ENCODE measurements around the gene CEACAM6. TPM values are rescaled to one million over a fixed set of nuclear protein-coding genes. Genes with fewer than 3 reads are reported as not detected.
"Not testable (repeated sequence)": the region's sequence is repeated elsewhere in the genome, so short reads cannot be mapped to it uniquely, and the experiment has no call there.

CEACAM6 gene
- total RNA-seq, 1 donor from 2014 or later, result 0.20 TPM

DNA sequence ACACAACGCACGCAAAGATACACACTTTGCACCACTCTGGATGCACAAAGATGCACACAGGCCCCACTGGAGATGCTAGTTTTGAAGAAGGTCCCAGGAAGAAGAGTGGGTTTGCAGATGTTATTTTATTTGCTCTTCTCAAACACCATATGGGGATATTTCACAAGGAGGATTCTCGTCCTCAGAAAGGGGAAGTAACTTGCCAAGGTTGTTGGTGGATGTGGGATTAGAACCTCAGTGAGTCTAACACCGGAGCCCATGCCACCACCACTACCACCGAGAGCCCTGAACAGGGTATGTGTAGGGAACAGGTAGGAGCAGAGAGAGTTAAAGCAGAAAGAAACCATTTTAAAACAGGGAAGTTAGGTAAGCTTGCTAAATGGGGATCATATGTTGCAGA lies 9.6 kb upstream of the CEACAM6 start:
- Mint-ChIP-seq H3K4me3 (ENCODE audit: unreplicated experiment) (no peak overlapping the region), H3K4me1 (ENCODE audit: low read depth, unreplicated experiment) (no peaks in the 10 kb centered on the region), H3K36me3 (ENCODE audit: unreplicated experiment) (no peaks in the 10 kb centered on the region)

DNA sequence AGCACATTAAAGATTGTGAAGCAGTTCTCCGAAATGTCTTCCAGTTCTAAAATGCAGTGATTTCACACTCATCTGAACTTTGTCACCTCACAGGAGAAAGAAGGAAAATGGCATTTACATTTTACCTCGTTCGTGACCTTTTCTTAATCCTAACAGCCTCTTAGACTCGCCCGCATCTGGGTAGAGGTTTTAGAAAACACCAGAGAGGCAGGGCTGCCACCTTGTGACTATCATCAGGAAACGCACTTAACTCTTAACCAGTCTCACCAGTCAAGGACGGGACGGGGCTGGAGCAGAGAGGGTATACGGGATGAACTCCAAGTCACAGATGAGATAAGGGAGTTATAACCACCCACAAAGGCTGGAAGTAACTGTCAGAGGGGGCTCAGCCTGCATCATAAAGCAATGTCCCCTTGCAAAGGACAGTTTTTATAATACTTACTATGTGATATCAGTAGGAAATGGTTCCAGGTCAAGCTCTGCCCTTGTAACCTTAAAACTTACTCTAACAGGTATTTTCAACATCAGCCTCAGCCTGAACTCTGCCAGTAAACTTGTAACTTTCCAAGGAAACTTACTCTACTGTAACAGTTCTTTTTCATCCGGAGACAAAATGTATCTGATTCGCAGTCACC lies 8.6 kb upstream of the CEACAM6 start:
- peak; percentile 41 for DNase-seq
- peaks cover 7% of the 10 kb centered on the region for H3K27me3 Mint-ChIP-seq (ENCODE audit: unreplicated experiment)
- peaks cover 2% of the 10 kb centered on the region for H3K9me3 Mint-ChIP-seq (ENCODE audit: unreplicated experiment)

More for the DNA sequence above, 9.6 kb upstream of the CEACAM6 start:
- no peak overlapping the region for H3K27ac Mint-ChIP-seq (ENCODE audit: unreplicated experiment)
- TF ChIP-seq, protein P1, sequence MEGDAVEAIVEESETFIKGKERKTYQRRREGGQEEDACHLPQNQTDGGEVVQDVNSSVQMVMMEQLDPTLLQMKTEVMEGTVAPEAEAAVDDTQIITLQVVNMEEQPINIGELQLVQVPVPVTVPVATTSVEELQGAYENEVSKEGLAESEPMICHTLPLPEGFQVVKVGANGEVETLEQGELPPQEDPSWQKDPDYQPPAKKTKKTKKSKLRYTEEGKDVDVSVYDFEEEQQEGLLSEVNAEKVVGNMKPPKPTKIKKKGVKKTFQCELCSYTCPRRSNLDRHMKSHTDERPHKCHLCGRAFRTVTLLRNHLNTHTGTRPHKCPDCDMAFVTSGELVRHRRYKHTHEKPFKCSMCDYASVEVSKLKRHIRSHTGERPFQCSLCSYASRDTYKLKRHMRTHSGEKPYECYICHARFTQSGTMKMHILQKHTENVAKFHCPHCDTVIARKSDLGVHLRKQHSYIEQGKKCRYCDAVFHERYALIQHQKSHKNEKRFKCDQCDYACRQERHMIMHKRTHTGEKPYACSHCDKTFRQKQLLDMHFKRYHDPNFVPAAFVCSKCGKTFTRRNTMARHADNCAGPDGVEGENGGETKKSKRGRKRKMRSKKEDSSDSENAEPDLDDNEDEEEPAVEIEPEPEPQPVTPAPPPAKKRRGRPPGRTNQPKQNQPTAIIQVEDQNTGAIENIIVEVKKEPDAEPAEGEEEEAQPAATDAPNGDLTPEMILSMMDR (IDR thresholded peaks at IDR 0.05; ENCODE audit: partially characterized antibody, unreplicated experiment), result no peak
- H3K27me3 Mint-ChIP-seq (ENCODE audit: unreplicated experiment), result peaks cover 7% of the 10 kb centered on the region
- H3K9me3 Mint-ChIP-seq (ENCODE audit: unreplicated experiment), result peaks cover 2% of the 10 kb centered on the region
- DNase-seq, result no peak

DNA sequence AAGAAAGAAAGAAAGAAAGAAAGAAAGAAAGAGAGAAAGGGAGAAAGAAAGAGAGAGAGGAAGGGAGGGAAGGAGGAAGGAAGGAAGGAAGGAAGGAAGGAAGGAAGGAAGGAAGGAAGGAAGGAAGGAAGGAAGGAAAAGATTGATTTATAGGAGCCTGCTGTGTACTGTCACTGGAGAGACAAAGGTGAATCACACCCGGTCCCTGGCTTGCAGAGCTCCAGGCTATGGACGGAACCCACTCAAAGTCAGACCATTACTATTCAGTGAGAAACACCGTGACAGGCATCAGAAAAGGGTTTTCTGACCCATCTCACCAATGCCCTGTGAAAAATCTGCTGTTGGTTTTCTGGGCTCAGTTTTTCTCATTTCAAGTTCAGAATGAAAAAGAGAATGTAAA lies 7.3 kb upstream of the CEACAM6 start:
- peaks cover 2% of the 10 kb centered on the region for H3K9me3 Mint-ChIP-seq (ENCODE audit: unreplicated experiment)
- no peak overlapping the region for H3K4me3 Mint-ChIP-seq (ENCODE audit: unreplicated experiment)
- peaks cover 7% of the 10 kb centered on the region for H3K27me3 Mint-ChIP-seq (ENCODE audit: unreplicated experiment)
- no peak for DNase-seq
- no peaks in the 10 kb centered on the region for H3K4me1 Mint-ChIP-seq (ENCODE audit: low read depth, unreplicated experiment)
- H3K27ac Mint-ChIP-seq (ENCODE audit: unreplicated experiment), result no peak overlapping the region
- no peaks in the 10 kb centered on the region for H3K36me3 Mint-ChIP-seq (ENCODE audit: unreplicated experiment)
- TF ChIP-seq, protein P1 (IDR thresholded peaks at IDR 0.05; ENCODE audit: partially characterized antibody, unreplicated experiment), result no peak

More for the DNA sequence above, 8.6 kb upstream of the CEACAM6 start:
- no peaks in the 10 kb centered on the region for H3K4me1 Mint-ChIP-seq (ENCODE audit: low read depth, unreplicated experiment)
- H3K27ac Mint-ChIP-seq (ENCODE audit: unreplicated experiment), result no peak overlapping the region
- TF ChIP-seq, protein P1 (IDR thresholded peaks at IDR 0.05; ENCODE audit: partially characterized antibody, unreplicated experiment), result peak; percentile 28
- no peak overlapping the region for H3K4me3 Mint-ChIP-seq (ENCODE audit: unreplicated experiment)
- no peaks in the 10 kb centered on the region for H3K36me3 Mint-ChIP-seq (ENCODE audit: unreplicated experiment)

DNA sequence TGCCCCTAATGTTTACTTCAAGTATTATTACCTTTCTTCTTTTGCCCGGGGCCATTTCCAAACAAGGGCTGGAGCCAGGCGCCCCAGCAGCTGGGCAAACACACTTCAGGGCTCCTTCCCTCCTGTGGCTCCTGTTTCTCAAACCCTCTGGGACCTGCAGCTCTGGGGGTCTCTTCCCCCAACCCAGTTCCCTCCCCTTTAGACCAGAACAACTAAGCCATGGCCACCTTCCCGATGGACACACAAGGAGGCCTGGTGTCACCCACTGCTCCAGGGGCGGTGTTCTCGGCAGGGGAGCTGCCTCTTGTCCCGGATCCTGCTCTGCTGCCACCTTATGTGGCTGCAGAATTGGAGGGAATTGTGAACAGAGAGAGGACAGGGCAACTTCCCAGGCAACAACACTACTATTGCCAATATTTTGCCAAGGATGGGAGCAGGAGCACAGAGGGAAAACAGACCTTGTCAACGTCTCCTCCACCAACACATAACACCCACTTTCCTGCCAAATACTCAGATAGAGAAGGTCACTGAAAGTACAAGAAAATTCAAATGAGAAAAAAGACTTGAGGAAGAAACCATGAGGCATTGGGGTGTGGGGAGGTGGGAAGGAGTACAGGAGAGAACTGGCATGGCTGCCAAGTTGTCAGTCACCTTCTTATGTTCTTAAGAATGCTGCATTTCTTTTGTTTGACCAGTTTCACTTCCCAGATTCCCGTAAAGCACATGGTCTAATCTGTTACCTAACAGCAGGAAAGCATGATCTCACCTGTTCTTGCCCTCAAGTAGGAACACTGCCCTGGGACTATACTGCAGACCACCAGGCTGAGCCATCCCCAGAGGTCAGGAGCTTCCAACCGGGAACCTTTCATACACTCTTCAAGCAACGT lies 4.8 kb upstream of the CEACAM6 start:
- H3K27ac Mint-ChIP-seq (ENCODE audit: unreplicated experiment); DNase-seq; H3K27me3 Mint-ChIP-seq (ENCODE audit: unreplicated experiment); H3K4me1 Mint-ChIP-seq (ENCODE audit: low read depth, unreplicated experiment); H3K36me3 Mint-ChIP-seq (ENCODE audit: unreplicated experiment); H3K4me3 Mint-ChIP-seq (ENCODE audit: unreplicated experiment); H3K9me3 Mint-ChIP-seq (ENCODE audit: unreplicated experiment): not testable (repeated sequence)

DNA sequence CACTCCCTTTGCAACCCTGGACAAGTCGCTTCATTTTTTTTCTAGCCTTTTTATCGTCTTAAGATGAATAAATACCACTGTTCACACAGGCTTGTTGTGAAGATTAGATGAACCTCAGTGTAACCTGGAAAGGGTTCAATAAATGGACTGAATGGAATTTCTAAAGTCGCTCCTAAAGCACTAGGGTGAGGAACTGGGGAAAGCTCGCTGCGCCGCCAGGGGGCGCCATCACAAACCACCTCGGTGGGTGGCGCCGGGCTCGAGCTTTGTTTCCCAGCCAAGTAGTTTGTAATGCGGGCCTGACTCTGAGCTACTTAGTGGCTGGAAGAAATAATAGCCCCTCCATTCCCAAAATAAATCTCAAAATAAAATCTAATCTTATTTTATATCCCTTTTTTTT lies 2.2 kb upstream of the CEACAM6 start:
- TF ChIP-seq, protein P1 (IDR thresholded peaks at IDR 0.05; ENCODE audit: partially characterized antibody, unreplicated experiment), result peak; percentile 80
- H3K27me3 Mint-ChIP-seq (ENCODE audit: unreplicated experiment), result peaks cover 2% of the 10 kb centered on the region
- peaks cover 4% of the 10 kb centered on the region for H3K4me1 Mint-ChIP-seq (ENCODE audit: low read depth, unreplicated experiment)
- H3K9me3 Mint-ChIP-seq (ENCODE audit: unreplicated experiment), result no peaks in the 10 kb centered on the region
- no peak overlapping the region for H3K4me3 Mint-ChIP-seq (ENCODE audit: unreplicated experiment)
- H3K36me3 Mint-ChIP-seq (ENCODE audit: unreplicated experiment), result no peaks in the 10 kb centered on the region
- peak; percentile 75 for DNase-seq
- no peak overlapping the region for H3K27ac Mint-ChIP-seq (ENCODE audit: unreplicated experiment)

Measured in glutamatergic neuron (in vitro differentiated cells).